Esophagus (tissue), 2 donors: ENCODE measurements around the gene DCAF5. TPM values are rescaled to one million over a fixed set of nuclear protein-coding genes. Genes with fewer than 3 reads are reported as not detected.
A peak's percentile ranks its signal among the peaks of the same experiment; 100 is the strongest.
"Not testable (repeated sequence)": the region's sequence is repeated elsewhere in the genome, so short reads cannot be mapped to it uniquely, and the experiment has no call there.

Experiments used
- H3K27ac ChIP-seq, 2 donors: one replicate each; pipeline ENCODE4 v1.5.1; 2013; ENCODE audit warnings: low read depth in 2 of 2, mild to moderate bottlenecking in 2 of 2, inconsistent platforms in 1 of 2, low read length in 1 of 2, moderate library complexity in 1 of 2
- H3K27me3 ChIP-seq, 2 donors: one replicate each; pipeline ENCODE4 v1.6.1; 2013; ENCODE audit warnings: low read length in 2 of 2, control low read depth in 1 of 2, mild to moderate bottlenecking in 1 of 2; ENCODE audit not compliant: insufficient read depth in 2 of 2, control insufficient read depth in 1 of 2
- H3K36me3 ChIP-seq, 2 donors: one replicate each; pipeline ENCODE4 v1.6.1; 2013; ENCODE audit warnings: low read length in 1 of 2; ENCODE audit not compliant: control insufficient read depth in 2 of 2, insufficient read depth in 2 of 2
- H3K4me1 ChIP-seq, 2 donors: one replicate each; pipeline ENCODE4 v1.6.1; 2013; ENCODE audit warnings: low read length in 1 of 2; ENCODE audit not compliant: control insufficient read depth in 2 of 2, insufficient read depth in 2 of 2
- H3K4me3 ChIP-seq, 2 donors: one replicate each; pipeline ENCODE4 v1.5.1; 2013; ENCODE audit warnings: low read length in 2 of 2, mild to moderate bottlenecking in 2 of 2, low read depth in 1 of 2, moderate library complexity in 1 of 2
- H3K9me3 ChIP-seq, 2 donors: one replicate each; pipeline ENCODE4 v1.6.1; 2013; ENCODE audit warnings: mild to moderate bottlenecking in 2 of 2, low read depth in 1 of 2, low read length in 1 of 2, moderate library complexity in 1 of 2; ENCODE audit not compliant: control insufficient read depth in 2 of 2, insufficient read depth in 1 of 2
- WGBS, 2 donors: extraction: QIAGEN DNeasy Blood & Tissue Kit; methylation state at CpG; one replicate each; pipeline ENCODE4 v1.1.7; 2013; 5-methylcytosine and 5-hydroxymethylcytosine counted together
- polyA plus RNA-seq, 2 donors: library from polyadenylated mRNA; stranded (reverse); fragments of 200-250 nt; gene quantifications; one replicate each; pipeline ENCODE4 v1.2.3, GENCODE V29; 2013
- donor health status: healthy with polysubstance abuse.
- donor health status: Bipolar disorder and iron deficiency.

Gene DCAF5
- polyA plus RNA-seq, 2 donors = 21.8 to 26.9 TPM

DNA sequence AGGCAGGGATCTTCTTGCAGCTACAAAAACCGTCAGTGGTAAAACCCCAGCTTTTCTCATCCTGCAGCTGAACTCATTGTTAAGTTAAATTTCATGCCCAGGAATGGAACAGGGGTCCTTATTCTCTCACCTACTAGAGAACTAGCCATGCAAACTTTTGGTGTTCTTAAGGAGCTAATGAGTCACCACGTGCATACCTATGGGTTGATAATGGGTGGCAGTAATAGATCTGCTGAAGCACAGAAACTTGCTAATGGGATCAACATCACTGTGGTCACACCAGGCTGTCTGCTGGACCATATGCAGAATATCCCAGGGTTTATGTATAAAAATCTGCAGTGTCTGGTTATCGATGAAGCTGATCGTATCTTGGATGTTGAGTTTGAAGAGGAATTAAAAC is 68.9 kb downstream of the DCAF5 start:
- H3K9me3 ChIP-seq = no peaks in the 10 kb centered on the region
- no peaks in the 10 kb centered on the region for H3K27me3 ChIP-seq
- no peak overlapping the region for H3K27ac ChIP-seq
- H3K4me1 ChIP-seq = peaks cover 0 to 1% of the 10 kb centered on the region in 2 donors
- 87 to 89% methylated on average over 4 of the region's 4 CpGs for WGBS, 2 donors
- H3K4me3 ChIP-seq = no peak overlapping the region
- H3K36me3 ChIP-seq = peaks cover 0 to 9% of the 10 kb centered on the region in 2 donors

GRCh38 chr14:69083181-69083580 is 69.7 kb downstream of the DCAF5 start:
- Histone ChIP-seq H3K4me1 (peaks cover 0 to 1% of the 10 kb centered on the region in 2 donors), H3K27ac (no peak overlapping the region)
- WGBS, 2 donors = 92 to 93% methylated on average over 6 of the region's 6 CpGs

GRCh38 chr14:69081271-69081670 is 71.6 kb downstream of the DCAF5 start:
- 83 to 94% methylated on average over 2 of the region's 2 CpGs for WGBS, 2 donors
- no peak overlapping the region for H3K4me3 ChIP-seq
- no peaks in the 10 kb centered on the region for H3K27me3 ChIP-seq
- H3K27ac ChIP-seq = no peak overlapping the region
- H3K36me3 ChIP-seq = peaks cover 0 to 6% of the 10 kb centered on the region in 2 donors
- H3K9me3 ChIP-seq = no peaks in the 10 kb centered on the region
- H3K4me1 ChIP-seq = no peaks in the 10 kb centered on the region

More at GRCh38 chr14:69083181-69083580, 69.7 kb downstream of the DCAF5 start:
- Histone ChIP-seq H3K27me3 (no peaks in the 10 kb centered on the region), H3K4me3 (no peak overlapping the region), H3K9me3 (no peaks in the 10 kb centered on the region), H3K36me3 (peaks cover 0 to 9% of the 10 kb centered on the region in 2 donors)

DNA sequence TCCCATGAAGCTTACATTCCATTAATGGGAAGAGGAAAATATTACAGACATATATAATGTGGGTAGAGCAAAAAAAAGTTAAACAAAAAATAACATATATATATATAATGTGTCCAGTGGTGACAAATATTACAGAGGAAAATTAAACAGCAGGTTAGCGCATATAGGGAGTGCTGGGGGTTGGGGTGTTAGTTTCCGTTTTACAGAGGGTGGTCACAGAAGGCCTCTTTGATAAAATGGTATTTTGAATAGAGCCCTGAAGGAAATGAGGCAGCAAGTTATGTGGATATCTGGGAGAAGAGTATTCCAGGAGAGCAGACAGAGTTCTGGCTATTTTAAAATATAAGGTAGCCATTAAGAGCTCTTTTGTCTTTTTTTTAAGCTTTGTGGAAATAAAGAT is 73.2 kb downstream of the DCAF5 start:
- Histone ChIP-seq H3K36me3 (peaks cover 0 to 3% of the 10 kb centered on the region in 2 donors), H3K27me3 (no peaks in the 10 kb centered on the region), H3K9me3 (no peaks in the 10 kb centered on the region), H3K27ac (no peak overlapping the region), H3K4me3 (no peak overlapping the region), H3K4me1 (no peaks in the 10 kb centered on the region)
- 63 to 83% methylated on average over 2 of the region's 2 CpGs for WGBS, 2 donors

- Histone ChIP-seq H3K4me3 (no peak overlapping the region), H3K27me3 (no peaks in the 10 kb centered on the region), H3K9me3 (no peaks in the 10 kb centered on the region), H3K36me3 (peaks cover 0 to 3% of the 10 kb centered on the region in 2 donors), H3K27ac (peak overlapping the region; percentile 40 to 64), H3K4me1 (no peaks in the 10 kb centered on the region)
- 66 to 71% methylated on average over 4 of the region's 4 CpGs for WGBS, 2 donors
These were observed 73.7 kb downstream of the DCAF5 start for GRCh38 chr14:69079188-69079742.

GRCh38 chr14:69077841-69078240 is 75.1 kb downstream of the DCAF5 start:
- Histone ChIP-seq H3K27me3 (no peaks in the 10 kb centered on the region), H3K36me3 (no peaks in the 10 kb centered on the region), H3K27ac (peak overlapping the region in 1 of 2 donors; percentile 60), H3K4me3 (no peak overlapping the region), H3K9me3 (no peaks in the 10 kb centered on the region), H3K4me1 (no peaks in the 10 kb centered on the region)

GRCh38 chr14:69077185-69077584 is 75.7 kb downstream of the DCAF5 start:
- not testable (repeated sequence) for H3K27me3 ChIP-seq, H3K9me3 ChIP-seq, H3K4me3 ChIP-seq, H3K36me3 ChIP-seq, H3K27ac ChIP-seq, H3K4me1 ChIP-seq
- 96 to 98% methylated on average over 5 of the region's 5 CpGs for WGBS, 2 donors

GRCh38 chr14:69076341-69076740 is 76.6 kb downstream of the DCAF5 start:
- Histone ChIP-seq H3K9me3 (no peaks in the 10 kb centered on the region), H3K27me3 (no peaks in the 10 kb centered on the region), H3K27ac (no peak overlapping the region), H3K4me1 (no peaks in the 10 kb centered on the region), H3K4me3 (no peak overlapping the region), H3K36me3 (no peaks in the 10 kb centered on the region)
- WGBS, 2 donors = 80 to 92% methylated on average over 3 of the region's 3 CpGs

DNA sequence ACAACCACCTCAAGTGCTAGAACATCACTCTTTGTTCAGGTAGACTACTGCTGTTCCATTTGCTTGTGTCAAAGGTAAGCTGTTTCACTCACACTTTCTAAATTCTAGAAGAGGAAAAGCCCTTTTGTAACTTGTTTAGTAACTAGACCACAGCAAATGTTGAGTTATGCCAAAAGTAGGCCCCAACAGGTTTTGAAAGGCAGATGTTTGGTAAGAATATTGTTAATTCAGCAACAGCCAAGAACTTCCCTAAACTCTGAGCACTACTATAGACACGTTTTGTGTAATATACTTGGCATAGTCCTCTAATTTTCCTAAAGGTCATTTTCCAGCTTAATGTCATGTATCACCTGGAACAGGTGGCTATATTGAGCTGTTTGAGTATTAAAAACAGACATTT is 79.0 kb downstream of the DCAF5 start:
- no peak overlapping the region for H3K4me3 ChIP-seq
- no peaks in the 10 kb centered on the region for H3K4me1 ChIP-seq
- H3K27me3 ChIP-seq = no peaks in the 10 kb centered on the region
- H3K9me3 ChIP-seq = no peaks in the 10 kb centered on the region
- H3K27ac ChIP-seq = no peak overlapping the region
- WGBS, 2 donors = 48 to 61% methylated on average over 1 of the region's 1 CpG
- no peaks in the 10 kb centered on the region for H3K36me3 ChIP-seq

DNA sequence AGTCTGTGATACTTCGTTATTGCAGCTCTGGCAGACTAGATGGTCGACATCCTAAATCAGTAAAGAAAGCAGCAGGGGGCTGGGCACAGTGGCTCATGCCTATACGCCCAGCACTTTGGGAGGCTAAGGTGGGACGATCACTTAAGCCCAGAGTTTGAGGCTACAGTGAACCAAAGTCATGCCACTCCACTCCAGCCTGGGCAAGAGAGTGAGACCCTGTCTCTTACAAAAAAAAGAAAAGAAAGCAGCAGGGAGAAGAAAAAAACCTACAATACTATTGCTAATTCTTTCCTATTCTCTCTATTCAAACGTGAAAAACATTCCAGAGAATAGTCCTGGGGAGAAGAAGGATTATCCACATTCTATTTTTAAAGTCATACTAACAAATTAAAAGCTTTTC is 79.5 kb downstream of the DCAF5 start:
- no peak overlapping the region for H3K4me3 ChIP-seq
- H3K27me3 ChIP-seq = no peaks in the 10 kb centered on the region
- peaks cover 0 to 2% of the 10 kb centered on the region in 2 donors for H3K36me3 ChIP-seq
- no peak overlapping the region for H3K27ac ChIP-seq
- H3K9me3 ChIP-seq = no peaks in the 10 kb centered on the region
- 86 to 87% methylated on average over 5 of the region's 5 CpGs for WGBS, 2 donors
- no peaks in the 10 kb centered on the region for H3K4me1 ChIP-seq
